Measurements from ENCODE around the gene KLHL36. TPM values are rescaled to one million over a fixed set of nuclear protein-coding genes. Genes with fewer than 3 reads are reported as not detected.

Gene KLHL36
- total RNA-seq, 6 donors from 2014 or later = 44.1 to 92.2 (median 54.2) TPM

- H3K4me3 ChIP-seq = peak overlapping the region; percentile 72 to 100 (median 80)
- H3K36me3 ChIP-seq = peaks cover 0 to 29% (median 21%) of the 10 kb centered on the region in 4 donors
- peaks cover 18 to 28% (median 23%) of the 10 kb centered on the region in 4 donors for H3K4me1 ChIP-seq
- peak; percentile 67 to 93 for DNase-seq
- WGBS, 2 donors = 3 to 37% methylated on average over 4 to 39 of the region's 96 CpGs
- ATAC-seq (ENCODE audit: low FRiP score in 2 of 2) = peak; percentile 41 to 73
- TF ChIP-seq EP300 (IDR thresholded peaks at IDR 0.05) (no peak), CTCF (IDR thresholded peaks at IDR 0.05) (no peak), POLR2AphosphoS5 (IDR thresholded peaks at IDR 0.05) (no peak), POLR2A (IDR thresholded peaks at IDR 0.05) (no peak)
- H3K9me3 ChIP-seq = no peaks in the 10 kb centered on the region
- H3K27ac ChIP-seq = peak overlapping the region; percentile 80 to 93 (median 82)
- H3K27me3 ChIP-seq = no peaks in the 10 kb centered on the region
Observed at GRCh38 chr16:84648595-84649510, 542 bp downstream of the KLHL36 start.

GRCh38 chr16:84649511-84649861 is 1.2 kb downstream of the KLHL36 start:
- H3K36me3 ChIP-seq = peaks cover 0 to 34% (median 25%) of the 10 kb centered on the region in 4 donors
- H3K27me3 ChIP-seq = no peaks in the 10 kb centered on the region
- H3K4me1 ChIP-seq = peaks cover 16 to 28% (median 23%) of the 10 kb centered on the region in 4 donors
- peak overlapping the region in 3 of 4 donors; percentile 72 to 100 (median 83) for H3K4me3 ChIP-seq
- H3K9me3 ChIP-seq = no peaks in the 10 kb centered on the region
- no peak for TF ChIP-seq CTCF (IDR thresholded peaks at IDR 0.05)
- TF ChIP-seq POLR2AphosphoS5 (IDR thresholded peaks at IDR 0.05) = no peak
- TF ChIP-seq EP300 (IDR thresholded peaks at IDR 0.05) = no peak
- TF ChIP-seq POLR2A (IDR thresholded peaks at IDR 0.05) = no peak
- 56 to 63% methylated on average over 11 of the region's 11 CpGs for WGBS, 2 donors
- ATAC-seq (ENCODE audit: low FRiP score in 2 of 2) (no peak), DNase-seq (no peak)
- H3K27ac ChIP-seq = peak overlapping the region; percentile 80 to 93 (median 82)

GRCh38 chr16:84650062-84650991 is 2.0 kb downstream of the KLHL36 start:
- DNase-seq (no peak), ATAC-seq (ENCODE audit: low FRiP score in 2 of 2) (no peak)
- TF ChIP-seq POLR2A (IDR thresholded peaks at IDR 0.05) (no peak), CTCF (IDR thresholded peaks at IDR 0.05) (no peak), POLR2AphosphoS5 (IDR thresholded peaks at IDR 0.05) (no peak), EP300 (IDR thresholded peaks at IDR 0.05) (no peak)
- peaks cover 0 to 39% (median 25%) of the 10 kb centered on the region in 4 donors for H3K36me3 ChIP-seq
- WGBS, 2 donors = 94% methylated on average over 20 of the region's 20 CpGs
- peak overlapping the region in 1 of 4 donors; percentile 72 for H3K4me3 ChIP-seq
- no peak overlapping the region for H3K27ac ChIP-seq
- H3K4me1 ChIP-seq = peaks cover 16 to 28% (median 23%) of the 10 kb centered on the region in 4 donors
- H3K27me3 ChIP-seq = no peaks in the 10 kb centered on the region
- no peaks in the 10 kb centered on the region for H3K9me3 ChIP-seq

- Histone ChIP-seq H3K27me3 (no peaks in the 10 kb centered on the region), H3K9me3 (no peaks in the 10 kb centered on the region), H3K36me3 (peaks cover 9 to 55% (median 36%) of the 10 kb centered on the region in 4 donors), H3K27ac (no peak overlapping the region), H3K4me1 (peaks cover 13 to 24% (median 19%) of the 10 kb centered on the region in 4 donors), H3K4me3 (no peak overlapping the region)
- ATAC-seq (ENCODE audit: low FRiP score in 2 of 2) = no peak
- TF ChIP-seq POLR2AphosphoS5 (IDR thresholded peaks at IDR 0.05) (no peak), CTCF (IDR thresholded peaks at IDR 0.05) (no peak), EP300 (IDR thresholded peaks at IDR 0.05) (no peak), POLR2A (IDR thresholded peaks at IDR 0.05) (no peak)
- WGBS, 2 donors = 89 to 97% methylated on average over 7 of the region's 7 CpGs
- DNase-seq = no peak
Observed at GRCh38 chr16:84652566-84652965, 4.3 kb downstream of the KLHL36 start.

Data from upper lobe of left lung (tissue), 6 donors.